ENCODE measurements around the gene MYL7. TPM values are rescaled to one million over a fixed set of nuclear protein-coding genes. Genes with fewer than 3 reads are reported as not detected.

The MYL7 gene
- total and polyA plus RNA-seq, 9 of the 15 experiments (the other 6 are each of a cell fraction or from before 2014, with no cell fraction given): not detected

GRCh38 chr7:44113764-44114354 is 27.3 kb downstream of the MYL7 start (continued):
- no peak for TF ChIP-seq CEBPG (CRISPR knock-in tag; IDR thresholded peaks at IDR 0.05)
- no peak for TF ChIP-seq CEBPG (tag; conservative IDR thresholded peaks at IDR 0.05 in 1 of 2, IDR thresholded peaks at IDR 0.05 in 1 of 2)
- TF ChIP-seq GATAD2A (IDR thresholded peaks at IDR 0.05): 0 out of 2 replicates have a peak, but pooled peaks have one; percentile 21
- TF ChIP-seq SMARCB1 (IDR thresholded peaks at IDR 0.05; ENCODE audit: insufficient read length, low read depth): no peak
- no peak for TF ChIP-seq ZBTB9 (CRISPR knock-in tag; IDR thresholded peaks at IDR 0.05)
- TF ChIP-seq, protein P1, sequence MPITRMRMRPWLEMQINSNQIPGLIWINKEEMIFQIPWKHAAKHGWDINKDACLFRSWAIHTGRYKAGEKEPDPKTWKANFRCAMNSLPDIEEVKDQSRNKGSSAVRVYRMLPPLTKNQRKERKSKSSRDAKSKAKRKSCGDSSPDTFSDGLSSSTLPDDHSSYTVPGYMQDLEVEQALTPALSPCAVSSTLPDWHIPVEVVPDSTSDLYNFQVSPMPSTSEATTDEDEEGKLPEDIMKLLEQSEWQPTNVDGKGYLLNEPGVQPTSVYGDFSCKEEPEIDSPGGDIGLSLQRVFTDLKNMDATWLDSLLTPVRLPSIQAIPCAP (CRISPR knock-in tag; IDR thresholded peaks at IDR 0.05; ENCODE audit: borderline replicate concordance): no peak
- no peak for TF ChIP-seq PTTG1 (tag; IDR thresholded peaks at IDR 0.05; ENCODE audit: low read depth)
- no peak for TF ChIP-seq TCFL5 (CRISPR knock-in tag; conservative IDR thresholded peaks at IDR 0.05)
- TF ChIP-seq TCF15 (CRISPR knock-in tag; IDR thresholded peaks at IDR 0.05): no peak
- TF ChIP-seq NCOA4 (IDR thresholded peaks at IDR 0.05; ENCODE audit: partially characterized antibody): no peak
- no peak for TF ChIP-seq ZNF507 (tag; conservative IDR thresholded peaks at IDR 0.05)
- TF ChIP-seq ZNF766 (CRISPR knock-in tag; conservative IDR thresholded peaks at IDR 0.05): no peak
- TF ChIP-seq POLR2A (conservative IDR thresholded peaks at IDR 0.05): peak; percentile 55
- TF ChIP-seq TFAP4 (CRISPR knock-in tag; IDR thresholded peaks at IDR 0.05; ENCODE audit: borderline replicate concordance): 0 out of 2 replicates have a peak, but pooled peaks have one; percentile 21
- no peak for TF ChIP-seq MAZ (CRISPR knock-in tag; conservative IDR thresholded peaks at IDR 0.05 in 1 of 2, IDR thresholded peaks at IDR 0.05 in 1 of 2)
- no peak for TF ChIP-seq RBM34 (IDR thresholded peaks at IDR 0.05; ENCODE audit: borderline replicate concordance, insufficient read depth, low read length)
- no peak for TF ChIP-seq ZNF583 (CRISPR knock-in tag; IDR thresholded peaks at IDR 0.05)
- TF ChIP-seq ELF1 (tag; IDR thresholded peaks at IDR 0.05): no peak
- no peak for TF ChIP-seq HMGXB4 (CRISPR knock-in tag; IDR thresholded peaks at IDR 0.05)
- no peak for TF ChIP-seq ZSCAN29 (IDR thresholded peaks at IDR 0.05)
- no peak for TF ChIP-seq NR2C2 (CRISPR knock-in tag; IDR thresholded peaks at IDR 0.05)
- TF ChIP-seq NR2C2 (tag; IDR thresholded peaks at IDR 0.05): 0 out of 2 replicates have a peak, but pooled peaks have one; percentile 24
- no peak for TF ChIP-seq SNIP1 (IDR thresholded peaks at IDR 0.05; ENCODE audit: low read depth)
- no peak for TF ChIP-seq PHF8 (IDR thresholded peaks at IDR 0.05; ENCODE audit: borderline replicate concordance, low read length)
- TF ChIP-seq ZNF134 (CRISPR knock-in tag; conservative IDR thresholded peaks at IDR 0.05): no peak
- no peak for TF ChIP-seq KAT8 (IDR thresholded peaks at IDR 0.05; ENCODE audit: low read depth)
- no peak for TF ChIP-seq BCOR (IDR thresholded peaks at IDR 0.05)
